Retinal pigment epithelial cell (primary cell): Measurements from ENCODE around the gene MMAA.
A peak's percentile ranks its signal among the peaks of the same experiment; 100 is the strongest.
"Not testable (repeated sequence)": the region's sequence is repeated elsewhere in the genome, so short reads cannot be mapped to it uniquely, and the experiment has no call there.

Experiments
- DNase-seq: peaks from one replicate; pipeline ENCODE4 v3.0.0-alpha.2; 2010; ENCODE audit warnings: low read depth
- H3K4me3 ChIP-seq: 2 replicates; pipeline ENCODE4 v1.5.1; 2011; ENCODE audit warnings: mild to moderate bottlenecking, low read length, control low read depth, moderate library complexity
- CTCF ChIP-seq: conservative IDR thresholded peaks from 2 replicates; pipeline ENCODE4 v1.5.1; 2011; ENCODE audit warnings: low read depth, low read length, control low read depth, inconsistent platforms

MMAA gene

DNA sequence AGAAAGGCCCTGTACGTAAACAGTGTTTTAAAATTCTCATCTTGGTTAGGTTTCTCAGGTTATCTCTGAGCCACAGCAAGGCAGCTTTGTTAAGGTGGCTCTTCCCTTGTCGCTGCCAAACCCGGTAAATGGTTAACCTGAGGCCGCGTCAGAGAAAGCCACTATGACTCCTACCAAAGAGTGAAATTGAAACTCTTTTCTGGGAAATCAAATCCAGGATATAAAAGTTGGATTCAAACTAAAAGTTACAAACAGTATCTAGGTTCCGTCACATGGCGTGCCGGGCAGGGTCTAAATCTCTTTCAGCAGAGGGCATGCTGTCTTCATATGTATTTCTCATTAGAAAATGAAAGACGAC is 433 bp downstream of the MMAA start:
- peak overlapping the region; percentile 86 for H3K4me3 ChIP-seq
- DNase-seq = no peak
- TF ChIP-seq CTCF = no peak

GRCh38 chr4:145622067-145622466 is 2.9 kb downstream of the MMAA start:
- DNase-seq, H3K4me3 ChIP-seq: not testable (repeated sequence)

DNA sequence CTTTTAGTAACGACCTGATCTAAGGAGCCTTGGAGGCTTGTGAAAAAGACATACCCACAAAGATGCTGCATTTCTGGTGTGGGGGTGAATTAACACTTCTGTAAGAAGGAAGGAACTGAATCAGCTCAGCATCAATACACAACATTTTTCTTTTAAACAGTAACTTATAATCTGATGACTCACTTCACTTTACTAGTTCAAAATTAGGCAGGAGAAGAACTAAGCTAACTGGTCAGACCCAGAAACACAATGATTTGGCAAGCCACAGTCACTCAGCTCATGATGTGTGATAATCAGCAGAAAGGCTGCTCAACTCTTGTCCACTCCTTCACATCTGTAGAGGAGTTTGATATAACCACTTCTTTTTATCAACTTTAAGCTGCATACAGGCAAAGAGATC is 4.6 kb downstream of the MMAA start:
- no peak for TF ChIP-seq CTCF
- no peak overlapping the region for H3K4me3 ChIP-seq
- no peak for DNase-seq

DNA sequence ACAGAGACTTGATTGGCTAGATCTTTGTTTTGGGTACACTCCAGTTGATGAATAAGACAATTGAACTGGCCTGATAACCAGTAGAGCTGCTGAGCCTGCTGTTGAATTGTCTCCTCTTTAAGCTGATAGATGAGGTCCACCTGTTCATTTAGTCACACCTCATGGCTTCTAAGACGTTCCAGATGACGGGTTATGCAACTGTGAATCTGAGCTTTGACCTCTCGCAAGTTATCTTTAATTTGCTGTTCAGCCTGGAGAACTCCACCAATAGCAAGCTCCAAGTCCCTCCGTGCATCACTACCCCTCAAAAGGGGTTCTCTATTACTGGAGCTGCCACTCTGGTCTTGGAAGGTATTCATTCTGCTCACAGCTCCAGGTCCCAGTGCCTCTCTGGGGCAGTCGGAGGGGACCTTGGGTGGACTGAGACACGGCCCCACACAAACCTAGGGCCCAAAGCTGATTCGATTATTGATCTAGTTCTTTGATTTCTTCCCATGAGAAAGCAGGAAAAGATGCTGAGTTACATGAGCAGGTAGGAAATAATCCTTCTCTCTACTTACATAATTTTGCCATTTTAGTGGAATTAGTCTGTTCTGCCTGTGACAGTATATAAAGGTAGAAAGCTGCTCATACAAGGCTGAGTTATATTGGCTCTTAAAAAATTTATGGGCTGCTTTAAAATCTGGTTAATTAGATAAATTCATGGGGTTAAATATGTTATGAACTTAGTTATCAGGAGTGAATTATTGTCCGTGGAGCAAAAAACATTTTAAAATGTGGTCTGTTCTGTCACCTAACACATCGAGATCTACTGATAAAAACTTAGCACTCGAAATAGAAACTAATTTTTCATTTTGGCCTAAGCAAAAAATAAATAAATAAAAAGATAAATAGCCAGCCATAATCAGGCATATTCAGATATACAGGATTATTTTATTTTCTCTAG is 6.8 kb downstream of the MMAA start:
- no peak for DNase-seq

GRCh38 chr4:145626623-145626982 is 7.4 kb downstream of the MMAA start:
- H3K4me3 ChIP-seq = no peak overlapping the region
- no peak for TF ChIP-seq CTCF
- DNase-seq = no peak

More for the DNA sequence above, 6.8 kb downstream of the MMAA start:
- no peak for TF ChIP-seq CTCF
- no peak overlapping the region for H3K4me3 ChIP-seq

- TF ChIP-seq CTCF = no peak
- no peak for DNase-seq
- H3K4me3 ChIP-seq = no peak overlapping the region
These were observed 15.9 kb downstream of the MMAA start for GRCh38 chr4:145635117-145635516.

DNA sequence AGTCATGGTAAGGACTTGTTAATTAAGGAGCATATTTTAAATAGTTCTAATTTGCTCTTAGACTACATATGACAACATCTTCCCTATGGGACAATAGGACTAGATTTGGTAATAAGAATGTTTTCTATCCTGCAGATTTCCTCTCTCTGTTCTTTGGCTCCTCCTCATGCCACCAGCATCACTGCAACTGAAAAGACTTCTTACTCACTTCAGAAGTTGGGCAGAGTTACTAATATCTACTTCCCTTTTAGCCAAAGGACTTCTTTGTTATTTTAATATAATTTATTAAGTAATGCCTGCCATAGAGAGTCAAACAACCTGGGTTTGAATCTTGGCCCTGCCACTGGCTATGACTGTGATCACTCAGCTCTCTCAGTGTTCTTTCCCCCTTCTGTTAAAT is 16.4 kb downstream of the MMAA start:
- TF ChIP-seq CTCF = no peak
- DNase-seq = no peak
- no peak overlapping the region for H3K4me3 ChIP-seq
